HuH-7.5 (cell line): Measurements from ENCODE around the gene STK32B.

Source experiments
- DNase-seq: peaks from one replicate; pipeline ENCODE4 v3.0.0; 2011; ENCODE audit warnings: low spot score

The STK32B gene

GRCh38 chr4:5365071-5366008 lies 314.1 kb downstream of the STK32B start:
- no peak for DNase-seq

GRCh38 chr4:5366009-5366386 lies 314.7 kb downstream of the STK32B start:
- DNase-seq, result no peak

- DNase-seq, result no peak
Measured at GRCh38 chr4:5366421-5366820, 315.1 kb downstream of the STK32B start.

- DNase-seq, result no peak
Measured at GRCh38 chr4:5368426-5368825, 317.1 kb downstream of the STK32B start.

- DNase-seq, result no peak
Measured at GRCh38 chr4:5370286-5370685, 319.0 kb downstream of the STK32B start.

GRCh38 chr4:5371415-5372190 lies 320.3 kb downstream of the STK32B start:
- no peak for DNase-seq

GRCh38 chr4:5372198-5372597 lies 320.9 kb downstream of the STK32B start:
- no peak for DNase-seq

- DNase-seq, result no peak
Measured at GRCh38 chr4:5373327-5373726, 322.0 kb downstream of the STK32B start.

GRCh38 chr4:5374592-5374991 lies 323.3 kb downstream of the STK32B start:
- no peak for DNase-seq

GRCh38 chr4:5374994-5375393 lies 323.7 kb downstream of the STK32B start:
- no peak for DNase-seq

- DNase-seq, result no peak
Measured at GRCh38 chr4:5376015-5376414, 324.7 kb downstream of the STK32B start.

- no peak for DNase-seq
Measured at GRCh38 chr4:5378002-5378401, 326.7 kb downstream of the STK32B start.

GRCh38 chr4:5379895-5380294 lies 328.6 kb downstream of the STK32B start:
- no peak for DNase-seq

- no peak for DNase-seq
Measured at GRCh38 chr4:5381961-5382441, 330.7 kb downstream of the STK32B start.

- no peak for DNase-seq
Measured at GRCh38 chr4:5383191-5383980, 332.1 kb downstream of the STK32B start.

- no peak for DNase-seq
Measured at GRCh38 chr4:5385741-5386311, 334.5 kb downstream of the STK32B start.

- DNase-seq, result no peak
Measured at GRCh38 chr4:5386921-5387320, 335.6 kb downstream of the STK32B start.

GRCh38 chr4:5387457-5387856 lies 336.2 kb downstream of the STK32B start:
- DNase-seq, result no peak

- no peak for DNase-seq
Measured at GRCh38 chr4:5389756-5390310, 338.6 kb downstream of the STK32B start.

GRCh38 chr4:5391492-5391891 lies 340.2 kb downstream of the STK32B start:
- no peak for DNase-seq

GRCh38 chr4:5393911-5394513 lies 342.7 kb downstream of the STK32B start:
- no peak for DNase-seq
